GM11168 (cell line): ENCODE measurements around the gene NAV2.

ENCODE experiments used
- in situ Hi-C: fragments of 300-500 bp; cut with MboI; formaldehyde crosslinking; loops from one replicate; pipeline ENCODE4 v1.12.0; 2022; ENCODE audit warnings: low sequenced_read_pairs; ENCODE audit not compliant: unreplicated experiment

The NAV2 gene

DNA sequence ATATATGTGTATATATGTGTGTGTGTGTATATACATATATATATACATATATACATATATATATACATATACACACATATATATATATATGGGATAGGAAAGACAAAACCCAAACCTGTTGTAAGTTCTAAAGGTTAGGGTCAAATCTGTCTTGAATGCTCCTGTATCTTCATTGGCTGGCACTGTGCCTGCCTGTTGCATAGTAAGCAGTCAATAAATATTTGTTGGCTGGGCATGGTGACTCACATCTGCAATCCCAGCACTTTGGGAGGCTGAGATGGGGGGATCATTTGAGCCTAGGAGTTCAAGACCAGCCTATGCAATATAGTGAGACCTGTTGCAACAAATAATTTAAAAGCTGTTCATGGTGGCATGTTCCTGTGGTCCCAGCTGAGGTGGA lies 242.3 kb downstream of the NAV2 start:
- in situ Hi-C loops, result loop anchor here (5.0 to 25.0 kb wide), 2 partner anchors 152 to 407 kb away; partner anchors contain the start of gene HTATIP2

DNA sequence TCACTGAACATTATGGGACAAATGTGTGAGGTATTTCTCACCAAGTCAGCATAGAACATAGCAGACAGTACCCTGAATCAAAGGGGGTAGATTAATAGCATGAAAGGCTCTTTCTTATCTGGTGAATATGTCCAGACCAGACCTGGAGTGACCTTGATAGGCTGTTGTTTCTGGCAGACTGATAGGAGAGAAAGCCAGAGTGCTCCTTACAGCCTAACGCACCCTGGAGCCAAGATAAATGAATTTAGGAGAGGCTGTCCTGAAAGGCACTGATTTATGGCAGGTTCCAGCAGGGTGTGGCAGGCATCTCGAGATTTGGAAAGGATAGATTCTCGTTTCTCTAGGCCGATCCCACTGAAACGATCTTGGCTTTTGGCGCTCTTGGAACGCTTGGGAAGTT lies 243.0 kb downstream of the NAV2 start:
- in situ Hi-C loops, result loop anchor here (5.0 to 25.0 kb wide), 2 partner anchors 152 to 407 kb away; partner anchors contain the start of gene HTATIP2

DNA sequence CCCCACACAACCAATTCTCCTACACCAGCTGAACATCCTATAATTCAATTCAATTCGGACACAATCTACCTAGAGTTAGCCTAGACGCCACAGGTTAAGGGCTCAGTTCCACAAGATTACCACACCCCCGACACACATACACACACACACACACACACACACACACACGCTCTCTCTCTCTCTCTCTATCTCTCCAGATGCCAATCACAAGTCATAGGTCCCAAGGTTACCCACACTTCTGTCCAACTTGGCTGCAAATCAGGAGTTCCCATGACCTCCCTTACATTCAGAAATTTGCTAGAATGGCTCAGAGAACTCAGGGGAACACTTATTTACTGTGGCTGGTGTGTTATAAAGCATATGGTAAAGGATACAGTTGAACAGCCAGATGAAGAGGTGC lies 243.6 kb downstream of the NAV2 start:
- in situ Hi-C loops, result loop anchor here (5.0 to 25.0 kb wide), 2 partner anchors 151 to 406 kb away; partner anchors contain the start of gene HTATIP2

GRCh38 chr11:19957294-19957943 lies 244.8 kb downstream of the NAV2 start:
- in situ Hi-C loops, result loop anchor here (5.0 to 25.0 kb wide), 2 partner anchors 150 to 405 kb away; partner anchors contain the start of gene HTATIP2

DNA sequence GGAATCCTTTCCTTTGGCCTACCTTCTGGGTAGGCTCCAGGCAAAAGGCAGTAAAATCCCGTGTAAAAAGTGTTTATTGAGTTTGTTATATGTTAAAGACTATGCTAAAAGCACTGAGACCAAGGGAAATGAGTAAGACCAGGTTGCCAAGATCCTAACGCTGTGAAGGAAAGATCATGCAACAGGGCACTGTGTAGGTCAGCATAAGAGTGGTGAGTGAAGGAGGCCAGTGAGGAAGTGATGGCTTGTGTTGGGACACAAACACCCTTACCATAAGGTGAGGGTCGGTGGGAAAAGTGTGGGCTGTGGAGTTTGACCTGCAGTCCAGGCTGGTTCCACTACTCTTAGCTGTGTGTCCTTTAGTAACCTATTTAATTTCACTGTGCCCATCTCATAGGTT lies 245.6 kb downstream of the NAV2 start:
- in situ Hi-C loops, result loop anchor here (5.0 to 25.0 kb wide), 2 partner anchors 149 to 404 kb away; partner anchors contain the start of gene HTATIP2

DNA sequence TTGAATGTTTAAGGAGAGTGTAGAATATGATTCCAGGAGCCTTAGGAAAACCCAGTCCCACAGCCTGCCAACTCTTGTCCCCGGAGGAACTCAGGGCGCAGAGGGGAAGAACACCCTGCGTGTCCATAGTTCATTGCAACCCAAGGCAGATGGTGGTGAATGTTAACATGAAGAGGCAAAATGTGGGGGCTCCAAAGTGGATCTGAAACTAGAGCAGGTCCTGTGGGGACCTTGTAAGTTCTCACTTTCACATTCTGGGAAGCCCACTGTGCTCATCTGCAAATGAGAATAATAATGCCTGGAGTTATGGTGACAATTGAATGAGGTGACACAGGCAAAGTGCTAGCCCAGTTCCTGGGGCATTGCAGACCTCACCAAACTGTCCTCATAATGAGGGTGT lies 246.6 kb downstream of the NAV2 start:
- in situ Hi-C loops, result loop anchor here (5.0 to 25.0 kb wide), 2 partner anchors 148 to 403 kb away; partner anchors contain the start of gene HTATIP2

GRCh38 chr11:19959648-19960059 lies 247.0 kb downstream of the NAV2 start:
- in situ Hi-C loops, result loop anchor here (5.0 to 25.0 kb wide), 2 partner anchors 148 to 403 kb away; partner anchors contain the start of gene HTATIP2

- in situ Hi-C loops, result loop anchor here (25.0 kb wide), 1 partner anchor 402 kb away; the partner anchor contains the start of gene HTATIP2
Measured at GRCh38 chr11:19960410-19960809, 247.8 kb downstream of the NAV2 start.

- in situ Hi-C loops, result loop anchor here (25.0 kb wide), 1 partner anchor 401 kb away; the partner anchor contains the start of gene HTATIP2
Measured at GRCh38 chr11:19961225-19961624, 248.6 kb downstream of the NAV2 start.

DNA sequence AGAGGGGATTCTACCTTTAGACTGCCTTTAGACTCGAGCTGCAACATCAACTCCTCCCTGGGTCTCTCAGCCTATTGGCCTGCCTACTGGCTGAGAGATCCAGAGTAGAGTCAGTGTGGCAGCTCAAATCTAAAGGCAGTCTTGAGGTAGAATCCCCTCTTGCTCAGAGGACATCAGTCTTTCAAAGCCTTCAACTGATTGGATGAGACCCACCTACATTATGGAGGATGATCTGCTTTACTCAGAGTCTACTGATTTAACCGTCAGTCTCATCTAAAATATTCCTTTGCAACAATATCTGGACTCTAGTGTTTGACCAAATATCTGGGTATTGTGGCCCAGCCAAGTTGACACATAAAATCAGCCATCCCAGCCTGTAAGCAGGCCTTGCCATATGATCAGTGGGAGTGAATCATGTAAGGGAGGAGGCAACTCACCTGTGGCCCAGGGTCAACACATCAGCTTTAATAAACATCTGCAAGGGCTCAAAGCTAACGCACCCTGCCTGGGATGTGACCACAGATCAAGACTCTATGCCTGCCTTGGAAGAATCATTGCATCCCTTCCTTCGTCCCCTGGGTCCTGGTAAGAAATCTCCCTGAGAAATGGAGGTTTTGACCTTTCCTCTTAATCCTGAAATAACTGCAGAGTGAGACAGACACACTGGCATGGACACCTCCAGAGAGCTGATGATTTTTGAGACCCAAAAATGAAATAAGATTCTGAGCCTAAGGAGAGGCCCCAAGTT lies 249.6 kb downstream of the NAV2 start:
- in situ Hi-C loops, result loop anchor here (25.0 kb wide), 1 partner anchor 400 kb away; the partner anchor contains the start of gene HTATIP2

DNA sequence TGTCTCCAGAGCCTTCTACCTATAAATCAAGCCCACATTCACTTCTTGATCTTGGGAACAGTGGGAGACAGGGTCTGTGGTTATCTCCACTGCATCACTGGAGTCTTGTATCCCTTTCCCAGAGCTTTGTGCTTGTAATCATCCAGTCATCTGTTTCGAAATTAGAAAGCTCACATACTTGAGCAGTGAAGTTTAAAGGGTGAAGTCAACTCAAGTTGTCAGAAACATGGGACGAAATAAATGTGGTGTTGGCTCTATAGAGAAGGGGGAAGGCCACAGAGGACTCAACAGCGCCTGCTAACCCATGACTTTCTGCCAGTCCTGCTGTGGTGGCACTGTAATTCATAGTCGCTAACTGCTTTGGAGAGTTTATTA lies 250.2 kb downstream of the NAV2 start:
- in situ Hi-C loops, result loop anchor here (25.0 kb wide), 1 partner anchor 400 kb away; the partner anchor contains the start of gene HTATIP2

DNA sequence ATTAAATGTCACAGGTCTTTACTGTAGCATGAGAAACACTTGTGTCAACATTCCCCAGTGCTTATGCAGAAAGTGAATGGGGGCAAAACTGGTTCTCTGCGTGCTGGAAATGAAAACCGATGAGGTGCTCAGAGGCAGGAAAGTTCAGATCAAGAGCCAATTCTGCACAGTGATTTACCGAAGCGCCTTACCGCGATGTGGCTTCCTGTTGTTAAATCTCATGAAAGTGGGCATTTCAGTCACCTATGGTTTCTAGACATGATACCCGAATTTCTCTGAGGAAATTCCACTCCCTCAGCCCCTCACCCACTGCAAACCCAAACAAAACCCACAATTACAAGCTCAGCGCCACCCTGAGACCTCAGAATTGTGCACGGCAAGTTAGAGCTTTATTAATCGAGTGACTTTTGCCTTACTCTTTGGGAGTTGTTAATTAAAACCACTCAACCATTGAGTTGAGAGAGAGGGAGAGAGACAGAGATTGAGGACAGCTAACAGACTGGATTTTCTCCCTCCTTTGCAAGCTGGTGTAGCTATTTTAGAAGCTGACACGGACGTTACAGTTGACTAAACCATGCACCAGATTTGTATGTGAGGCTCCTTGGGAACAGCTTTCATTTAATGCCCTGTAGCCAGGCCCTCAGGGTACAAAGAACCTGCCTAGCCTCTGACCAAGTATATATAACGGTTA lies 251.2 kb downstream of the NAV2 start:
- in situ Hi-C loops, result loop anchor here (25.0 kb wide), 1 partner anchor 398 kb away; the partner anchor contains the start of gene HTATIP2

DNA sequence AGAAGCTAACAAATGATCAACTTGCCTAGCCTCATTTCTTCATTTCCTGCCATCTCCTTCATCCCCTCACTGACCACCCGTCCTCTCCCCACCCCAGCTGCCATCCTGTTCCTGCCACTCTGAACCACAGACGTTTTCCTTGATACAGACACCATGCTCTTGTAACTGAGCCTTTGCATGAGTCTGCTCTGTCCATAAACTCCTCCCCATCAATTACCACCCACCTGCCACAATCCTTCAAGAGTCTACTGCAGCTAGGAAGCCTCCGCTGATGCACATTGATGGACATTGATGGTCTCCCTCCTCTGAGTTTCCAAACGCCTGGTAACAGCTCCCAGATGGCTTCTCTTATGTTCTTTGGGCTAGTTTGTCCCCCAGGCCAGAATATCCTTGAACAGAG lies 253.8 kb downstream of the NAV2 start:
- in situ Hi-C loops, result loop anchor here (25.0 kb wide), 1 partner anchor 396 kb away; the partner anchor contains the start of gene HTATIP2

GRCh38 chr11:19966927-19967326 lies 254.3 kb downstream of the NAV2 start:
- in situ Hi-C loops, result loop anchor here (25.0 kb wide), 1 partner anchor 395 kb away; the partner anchor contains the start of gene HTATIP2

DNA sequence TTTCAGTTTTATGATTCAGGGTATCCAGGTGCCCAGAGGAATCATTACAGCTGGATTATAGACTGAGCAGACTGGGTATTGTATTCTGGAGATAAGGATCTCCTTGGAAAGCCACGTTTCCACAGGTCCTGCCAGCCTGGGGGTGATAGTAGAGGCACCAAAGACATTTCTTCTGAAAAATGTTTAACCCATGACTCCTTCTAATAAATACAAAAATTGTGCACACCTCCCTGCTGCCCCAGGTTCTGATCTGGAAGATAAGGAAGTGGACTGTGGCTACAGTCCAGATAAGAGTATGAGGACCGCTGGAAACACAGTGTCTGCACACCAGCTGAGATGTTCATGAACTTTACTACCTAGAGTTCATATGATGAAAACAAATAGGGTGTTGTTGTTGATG lies 255.2 kb downstream of the NAV2 start:
- in situ Hi-C loops, result loop anchor here (25.0 kb wide), 1 partner anchor 395 kb away; the partner anchor contains the start of gene HTATIP2

GRCh38 chr11:19968860-19969259 lies 256.2 kb downstream of the NAV2 start:
- in situ Hi-C loops, result loop anchor here (25.0 kb wide), 1 partner anchor 393 kb away; the partner anchor contains the start of gene HTATIP2

GRCh38 chr11:19970944-19971343 lies 258.3 kb downstream of the NAV2 start:
- in situ Hi-C loops, result loop anchor here (25.0 kb wide), 1 partner anchor 391 kb away; the partner anchor contains the start of gene HTATIP2

GRCh38 chr11:19972091-19972490 lies 259.5 kb downstream of the NAV2 start:
- in situ Hi-C loops, result loop anchor here (25.0 kb wide), 1 partner anchor 390 kb away; the partner anchor contains the start of gene HTATIP2

DNA sequence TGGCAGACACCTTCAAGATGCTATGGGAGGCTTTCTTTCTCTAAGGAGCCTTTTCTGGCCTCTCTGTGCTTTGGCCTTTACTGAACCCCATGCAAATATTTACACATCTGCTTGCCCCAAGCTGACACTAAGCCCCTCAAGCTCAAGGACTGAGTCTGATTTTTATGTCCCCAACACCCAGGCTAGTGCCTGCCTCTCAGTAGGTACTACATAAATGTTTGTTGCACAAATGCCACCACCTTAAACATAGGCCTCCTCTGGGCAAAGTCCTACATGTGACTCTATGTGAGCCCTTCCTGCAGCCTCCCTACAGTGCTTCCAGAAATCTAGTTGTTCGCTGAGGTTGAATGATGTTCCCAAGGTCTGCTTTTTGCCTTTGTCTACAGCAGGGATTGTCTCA lies 260.0 kb downstream of the NAV2 start:
- in situ Hi-C loops, result loop anchor here (25.0 kb wide), 1 partner anchor 390 kb away; the partner anchor contains the start of gene HTATIP2
